GM21390 (cell line): Measurements from ENCODE around the gene NAPB.
A peak's percentile ranks its signal among the peaks of the same experiment; 100 is the strongest.

Experiments used
- ATAC-seq: cut with Tn5 transposase; IDR thresholded peaks from one replicate; pipeline ENCODE4 v1.9.1; 2021; ENCODE audit not compliant: unreplicated experiment

The NAPB gene

DNA sequence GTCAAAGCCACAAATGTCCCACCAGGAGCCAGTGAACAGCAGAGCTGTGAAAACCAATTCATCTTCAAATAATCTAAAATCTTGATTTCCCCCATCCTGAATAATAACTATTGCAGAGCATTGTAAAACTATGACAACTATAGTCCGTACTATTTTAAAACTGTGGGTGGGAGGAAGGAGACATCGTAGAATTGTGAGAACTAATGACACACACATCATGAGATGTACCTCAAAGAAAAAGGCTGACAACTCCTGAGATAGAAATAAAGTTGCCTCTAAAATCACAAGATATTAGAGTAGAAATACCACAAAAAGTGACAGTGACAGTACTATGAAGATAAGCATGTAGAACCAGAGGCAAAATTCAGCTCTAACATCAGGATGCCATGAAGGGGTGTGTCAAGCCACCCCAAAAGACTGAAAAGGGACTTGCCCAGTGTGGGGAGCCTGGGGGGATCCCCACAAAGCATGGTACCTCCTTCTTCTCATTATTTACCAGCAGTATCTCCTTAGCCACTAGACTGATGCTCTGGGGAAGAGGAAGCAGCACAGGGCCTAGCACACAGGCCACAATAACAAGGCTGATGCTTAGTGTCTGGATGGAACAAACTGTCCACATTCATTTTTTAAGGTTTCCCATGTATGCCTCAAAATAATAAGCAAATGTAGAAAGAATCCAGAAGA, 13.4 kb downstream of the NAPB start:
- peak; percentile 76 for ATAC-seq

GRCh38 chr20:23406880-23407279, 14.4 kb downstream of the NAPB start:
- no peak for ATAC-seq

- ATAC-seq: no peak
Measured at GRCh38 chr20:23404196-23404595, 17.1 kb downstream of the NAPB start.

DNA sequence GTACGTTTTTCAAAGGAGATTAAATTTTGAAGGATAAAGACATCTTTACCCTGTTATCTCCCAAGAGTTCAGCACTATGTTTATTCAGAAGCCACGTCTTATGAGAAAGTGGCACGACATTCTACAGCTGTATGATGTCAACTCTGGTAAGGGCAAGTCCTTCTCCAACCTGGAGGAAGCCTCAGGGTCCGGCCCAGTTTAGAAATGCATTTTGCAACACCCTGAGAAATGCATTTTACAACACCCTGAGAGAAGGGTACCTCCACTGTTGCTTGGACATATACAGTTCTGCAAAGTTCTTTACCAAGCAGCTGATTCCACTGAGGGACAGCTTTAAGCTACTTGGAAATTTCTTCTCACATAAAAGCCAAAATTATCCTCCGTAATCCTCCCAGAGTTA, 17.5 kb downstream of the NAPB start:
- ATAC-seq: no peak

- no peak for ATAC-seq
Measured at GRCh38 chr20:23401051-23401450, 20.2 kb downstream of the NAPB start.

DNA sequence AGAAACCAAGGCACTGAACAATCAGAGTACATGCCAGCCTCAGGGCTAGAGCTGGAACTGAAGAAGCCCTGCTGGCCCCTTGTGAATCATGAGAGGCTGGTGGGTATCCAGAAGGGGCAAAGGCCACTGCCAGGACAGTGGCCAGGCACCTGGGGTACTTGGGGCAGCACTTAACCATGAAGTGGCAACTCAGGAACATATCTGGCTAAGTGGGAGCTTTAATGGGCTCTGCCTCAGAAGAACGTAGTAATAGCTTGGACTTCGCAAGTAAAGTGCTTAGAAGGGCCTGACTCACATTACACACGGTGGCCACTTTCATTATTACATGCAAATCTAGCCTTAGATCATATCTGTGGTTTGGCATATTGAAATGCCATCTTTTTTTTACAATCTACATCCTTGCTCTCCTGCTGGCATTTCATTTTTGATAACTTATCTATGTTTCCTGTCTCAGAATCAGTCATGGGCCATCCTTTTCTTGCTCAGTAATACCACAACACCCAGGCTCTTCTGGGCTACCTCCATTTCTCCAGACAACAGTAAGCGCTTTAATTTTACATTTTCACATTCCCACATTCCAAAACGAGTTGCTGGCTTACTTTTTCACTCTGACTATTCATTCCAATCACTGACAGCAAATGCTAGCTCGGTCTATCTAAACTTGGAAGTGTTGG, 21.6 kb downstream of the NAPB start:
- ATAC-seq: peak; percentile 67

GRCh38 chr20:23397961-23398360, 23.3 kb downstream of the NAPB start:
- ATAC-seq: no peak

DNA sequence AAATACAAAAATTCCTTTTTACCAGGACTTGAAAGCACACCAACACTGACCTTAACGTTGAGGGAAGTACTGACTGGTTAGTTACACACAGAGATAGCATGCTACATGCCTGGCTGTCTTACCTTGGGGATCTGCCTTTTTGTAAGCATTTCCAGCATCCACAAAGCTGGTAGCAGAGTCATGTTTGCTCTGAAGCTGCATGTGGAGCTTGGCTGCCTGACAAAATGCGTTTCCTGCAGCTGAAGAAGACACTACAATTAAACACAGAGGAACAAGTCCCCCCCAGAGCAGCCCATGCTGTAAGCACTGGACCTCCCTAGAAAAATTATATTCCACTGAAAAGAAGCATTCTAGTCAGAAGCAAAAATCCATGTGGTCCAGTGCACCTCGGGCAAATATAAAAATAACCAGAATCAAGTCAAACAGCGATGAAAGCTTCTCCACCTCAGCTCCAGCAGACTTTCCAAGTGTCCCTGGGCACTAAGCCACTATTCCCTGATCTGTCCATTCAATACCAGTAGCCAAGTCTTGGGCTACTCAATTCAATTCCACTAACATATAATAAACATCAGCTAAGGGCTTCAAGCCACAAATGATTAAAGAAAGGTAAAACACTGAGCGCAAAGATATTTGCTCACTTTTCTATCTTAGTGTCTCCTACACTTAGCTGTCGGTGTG, 24.2 kb downstream of the NAPB start:
- no peak for ATAC-seq

DNA sequence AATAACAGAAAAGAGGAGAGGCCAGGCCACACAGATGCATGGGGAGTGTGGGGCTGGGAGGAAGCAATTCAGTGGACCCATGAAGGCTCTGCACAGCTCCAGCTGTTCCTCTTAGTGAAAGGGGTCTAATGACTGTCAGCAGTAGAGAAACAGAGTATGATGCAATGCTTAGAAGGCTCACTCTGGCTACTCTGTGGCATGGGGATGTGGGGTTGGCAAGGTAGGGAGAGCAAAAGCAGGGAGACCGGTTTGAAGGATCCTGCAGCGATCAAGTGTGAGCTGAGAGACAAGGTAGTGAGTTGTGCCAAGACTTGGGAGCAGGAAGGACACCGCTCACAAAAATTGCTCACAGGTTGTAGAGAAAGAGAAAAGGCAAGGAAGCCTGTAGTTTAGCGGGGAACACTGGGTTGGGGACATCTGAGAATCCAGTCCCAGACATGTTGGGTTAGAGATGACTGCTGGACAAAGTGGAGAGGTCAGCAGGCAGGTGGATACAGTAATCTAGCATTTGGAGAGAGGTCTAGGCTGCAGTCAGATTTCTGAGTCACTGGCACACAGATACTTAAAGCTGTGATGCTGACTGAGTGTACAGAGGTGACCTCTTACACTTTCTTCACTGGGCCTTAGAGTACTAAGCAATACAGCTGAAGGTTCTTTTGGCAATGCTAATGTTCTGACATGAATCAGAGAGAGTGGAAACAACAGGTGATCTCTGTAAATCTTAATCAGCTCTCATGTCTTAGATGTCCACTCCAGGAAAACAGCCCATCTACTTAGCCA, 27.1 kb downstream of the NAPB start:
- ATAC-seq: no peak

DNA sequence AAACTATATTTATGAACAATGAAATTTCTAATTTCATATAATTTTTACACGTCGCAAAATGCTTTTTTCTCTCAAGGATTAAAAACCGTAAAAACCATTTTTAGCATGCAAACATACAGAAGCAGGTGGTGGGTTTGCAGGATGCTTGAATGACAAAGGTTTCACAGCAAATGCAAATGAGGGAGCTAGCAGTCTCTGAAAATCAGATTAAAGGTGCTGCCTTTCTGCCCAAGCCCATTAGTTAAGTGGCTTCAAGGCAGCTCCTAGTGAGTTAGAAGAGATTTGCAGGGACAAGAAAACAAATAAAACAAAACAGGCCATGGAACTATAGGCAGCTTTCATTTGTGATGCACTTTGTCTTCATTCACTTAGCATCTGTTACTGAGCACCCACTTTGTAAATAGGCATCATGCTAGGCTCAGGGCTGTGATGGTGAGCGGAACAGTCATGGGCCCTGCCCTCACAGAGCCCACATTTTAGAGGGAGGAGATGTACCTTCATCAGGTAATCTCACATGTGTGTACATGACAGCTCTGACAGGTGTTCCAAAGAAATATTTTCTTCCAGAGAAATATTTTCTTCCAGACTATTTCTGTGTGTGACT, 29.5 kb downstream of the NAPB start:
- ATAC-seq: peak; percentile 65

GRCh38 chr20:23390091-23390774, 31.1 kb downstream of the NAPB start:
- no peak for ATAC-seq

- ATAC-seq: no peak
Measured at GRCh38 chr20:23387118-23387443, 34.2 kb downstream of the NAPB start.

- no peak for ATAC-seq
Measured at GRCh38 chr20:23386304-23387117, 34.8 kb downstream of the NAPB start.

- ATAC-seq: no peak
Measured at GRCh38 chr20:23381876-23382275, 39.4 kb downstream of the NAPB start.

DNA sequence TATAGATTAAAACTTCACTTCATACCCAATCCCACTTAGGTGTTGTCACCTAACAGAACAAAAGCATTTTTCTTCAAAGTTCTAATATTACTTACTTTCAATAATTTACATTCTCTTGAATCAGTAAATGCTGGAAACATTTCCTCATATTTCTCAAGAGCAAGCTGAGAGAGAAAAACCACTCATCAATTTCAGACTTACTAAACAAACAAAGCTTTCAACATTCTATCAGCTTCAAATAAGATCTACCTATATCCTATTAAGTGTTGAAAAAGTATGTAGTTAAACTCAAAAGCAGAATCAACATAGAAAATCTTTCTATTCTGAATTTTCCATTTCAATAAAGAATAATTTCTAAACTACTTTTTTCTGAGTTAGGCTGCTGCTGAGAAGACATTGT, 41.5 kb downstream of the NAPB start:
- ATAC-seq: no peak

DNA sequence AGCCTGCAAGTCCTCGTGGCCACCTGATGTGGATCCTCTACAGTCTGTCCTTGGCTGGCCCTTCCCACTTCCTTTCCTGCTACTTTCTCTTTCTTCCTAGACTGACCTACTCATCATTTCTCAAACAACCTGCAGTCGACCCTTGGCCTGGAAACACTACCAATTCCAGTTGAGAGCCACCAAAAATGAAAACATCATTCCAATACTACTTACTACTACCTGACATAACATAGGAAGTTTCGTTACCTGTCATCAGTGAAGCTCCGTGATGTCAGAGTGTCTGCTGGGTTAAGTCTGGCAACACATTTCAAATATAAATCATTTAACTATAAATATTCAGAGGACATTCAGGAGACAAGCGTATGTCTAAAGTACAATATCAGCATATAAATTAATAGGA, 45.5 kb downstream of the NAPB start:
- no peak for ATAC-seq

DNA sequence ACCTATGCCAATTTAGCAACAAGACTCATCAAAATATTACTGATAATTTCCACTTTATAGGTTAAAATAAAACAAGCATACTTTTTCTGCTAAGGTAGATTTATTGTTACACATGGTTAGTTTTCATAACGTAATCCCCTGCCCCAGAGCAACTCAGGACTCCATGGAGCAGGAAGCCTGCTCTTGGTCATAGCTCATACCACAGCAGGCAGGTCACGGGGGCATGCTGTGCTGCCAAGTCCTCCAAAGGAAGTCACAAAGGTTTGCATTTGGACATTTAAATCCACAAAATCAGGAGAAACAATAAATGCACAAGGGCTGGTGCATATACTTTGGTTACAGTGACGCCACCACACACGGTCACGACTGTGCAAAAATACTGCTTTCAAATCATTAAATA, 46.8 kb downstream of the NAPB start:
- ATAC-seq: no peak

GRCh38 chr20:23371496-23371895, 49.8 kb downstream of the NAPB start:
- ATAC-seq: no peak

GRCh38 chr20:23370873-23371272, 50.4 kb downstream of the NAPB start:
- ATAC-seq: no peak

DNA sequence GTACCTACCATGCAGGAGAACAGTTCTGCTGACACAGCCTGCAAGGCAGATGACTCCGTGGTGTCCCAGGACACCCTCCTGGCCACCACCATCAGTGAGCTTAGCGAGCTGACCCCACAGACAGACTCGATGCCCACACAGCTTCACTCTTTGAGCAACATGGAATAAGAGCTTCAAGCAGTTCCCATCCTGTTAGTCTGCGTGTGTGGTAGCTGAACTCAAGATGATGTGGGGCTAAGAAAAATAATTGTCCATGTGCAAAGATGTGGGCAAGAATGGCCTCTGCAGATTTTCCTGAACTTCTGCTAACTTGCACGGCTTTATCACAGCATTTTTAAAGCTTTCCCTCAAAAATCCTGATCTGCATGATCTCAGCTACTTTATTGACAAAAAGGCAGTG, 51.0 kb downstream of the NAPB start:
- ATAC-seq: no peak
